Panc1 (cell line): Measurements from ENCODE around the gene ATP6V1B1. TPM values are rescaled to one million over a fixed set of nuclear protein-coding genes. Genes with fewer than 3 reads are reported as not detected.

ENCODE experiments used
- ATAC-seq: fragments of 200-7000 bp; cut with Tn5 transposase; 2 replicates; pipeline ENCODE4 v1.9.1; 2020; ENCODE audit warnings: mild to moderate bottlenecking, moderate library complexity
- BruUV-seq: library from RNA; stranded (reverse); fragments of 400-500 nt; replicated peaks from 2 replicates; lab custom pipeline; 2021; lab: Mats Ljungman, UMichigan
- CTCF ChIA-PET: fragments of 300-600 bp; sonication (Branson Sonifier 250); formaldehyde crosslinking; loops from one replicate; lab custom pipeline; 2022; ENCODE audit warnings: antibody characterized with exemption; lab: Charles Lee
- POLR2A ChIA-PET: fragments of 300-600 bp; sonication (Branson Sonifier 250); formaldehyde crosslinking; loops from one replicate; lab custom pipeline; 2022; ENCODE audit warnings: antibody characterized with exemption; lab: Charles Lee
- DNase-seq: peaks from one replicate; pipeline ENCODE4 v3.0.0-alpha.2; 2010; ENCODE audit warnings: low read depth, low spot score
- H3K27ac ChIP-seq: 2 replicates; pipeline ENCODE4 v1.5.1; 2011; ENCODE audit warnings: mild to moderate bottlenecking, low read length, inconsistent platforms
- H3K27me3 ChIP-seq: fragments of 200-500 bp; sonication (Bioruptor generic); 2 replicates; pipeline ENCODE4 v1.6.0; 2014; ENCODE audit warnings: low read length, inconsistent platforms; ENCODE audit not compliant: control insufficient read depth, insufficient read depth
- H3K36me3 ChIP-seq: fragments of 200-500 bp; sonication (Bioruptor generic); 2 replicates; pipeline ENCODE4 v1.5.1; 2014; ENCODE audit warnings: inconsistent platforms, mild to moderate bottlenecking, low read length, moderate library complexity; ENCODE audit not compliant: control insufficient read depth, insufficient read depth
- H3K4me1 ChIP-seq: 2 replicates; pipeline ENCODE4 v1.5.1; 2011; ENCODE audit warnings: inconsistent platforms, mild to moderate bottlenecking, low read length, moderate library complexity; ENCODE audit not compliant: control insufficient read depth, insufficient read depth
- H3K4me3 ChIP-seq, 2 experiments: 2 replicates each; pipeline ENCODE4 v1.5.1; 2011 to 2012; ENCODE audit warnings: low read depth in 2 of 2, low read length in 2 of 2, mild to moderate bottlenecking in 2 of 2, inconsistent platforms in 1 of 2, moderate library complexity in 1 of 2
- H3K9me3 ChIP-seq: fragments of 200-500 bp; sonication (Bioruptor generic); 2 replicates; pipeline ENCODE4 v1.5.1; 2014; ENCODE audit warnings: low read depth, mild to moderate bottlenecking, inconsistent platforms, low read length, moderate library complexity; ENCODE audit not compliant: control insufficient read depth, insufficient read depth
- POLR2AphosphoS5 ChIP-seq: IDR thresholded peaks from 2 replicates; pipeline ENCODE4 v1.6.1; 2012; ENCODE audit warnings: mild to moderate bottlenecking, low read depth, low read length, moderate library complexity
- SIN3A ChIP-seq: IDR thresholded peaks from 2 replicates; pipeline ENCODE4 v1.6.1; 2012; ENCODE audit warnings: low read depth, mild to moderate bottlenecking, low read length, moderate library complexity, borderline replicate concordance; ENCODE audit not compliant: insufficient read depth
- TCF7L2 ChIP-seq: IDR thresholded peaks from 2 replicates; pipeline ENCODE4 v1.6.1; 2011; ENCODE audit warnings: mild to moderate bottlenecking, low read depth, low read length, inconsistent platforms
- in situ Hi-C: cut with HindIII; loops from 2 replicates; pipeline ENCODE4 v1.10.0; 2016; ENCODE audit warnings: low sequenced_read_pairs, low pct_unique_long_range_greater_than_20kb
- intact Hi-C: fragments of 100-400 bp; cut with micrococcal nuclease; formaldehyde crosslinking; loops from one replicate; pipeline ENCODE4 v1.10.0; 2022; ENCODE audit not compliant: unreplicated experiment
- total RNA-seq: library from RNA; stranded (reverse); gene quantifications from one replicate; pipeline ENCODE4 v1.2.1, GENCODE V29; 2021; ENCODE audit not compliant: unreplicated experiment
- TF ChIP-seq, protein P1 (sequence below): fragments of 450-650 bp; IDR thresholded peaks from 2 replicates; pipeline ENCODE4 v1.5.1; 2017; ENCODE audit warnings: mild to moderate bottlenecking
- TF ChIP-seq, protein P2 (sequence below), 2 experiments: IDR thresholded peaks; 2 replicates each; pipeline ENCODE4 v1.6.1; 2011 to 2012; ENCODE audit warnings: low read depth in 2 of 2, control low read depth in 1 of 2, low read length in 1 of 2, mild to moderate bottlenecking in 1 of 2, moderate library complexity in 1 of 2; ENCODE audit not compliant: insufficient read depth in 1 of 2

The ATP6V1B1 gene
- total RNA-seq, 1 experiment from 2014 or later, result 0.18 TPM

DNA sequence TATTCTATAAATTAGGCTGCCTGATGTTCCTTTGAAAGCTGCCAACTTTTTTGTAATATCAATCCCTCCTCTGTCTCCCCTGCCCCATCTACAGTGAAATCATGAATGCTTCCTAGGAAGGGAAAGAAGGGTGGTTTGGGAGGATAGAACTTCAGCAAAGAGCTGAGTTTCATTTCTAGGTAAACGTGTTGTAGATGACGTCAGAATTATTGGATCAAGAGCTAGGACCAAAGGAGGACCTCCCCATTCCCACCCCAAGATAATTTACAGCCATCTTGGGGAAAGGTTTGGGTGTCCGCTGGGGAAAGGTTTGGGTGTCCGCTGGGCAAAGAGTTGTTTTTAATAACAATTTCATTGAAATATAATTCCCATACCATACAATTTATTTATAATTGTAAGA lies 31.5 kb downstream of the ATP6V1B1 start:
- ChIA-PET POLR2A (no interaction called here), CTCF (no interaction called here)
- no peak overlapping the region for H3K4me3 ChIP-seq

DNA sequence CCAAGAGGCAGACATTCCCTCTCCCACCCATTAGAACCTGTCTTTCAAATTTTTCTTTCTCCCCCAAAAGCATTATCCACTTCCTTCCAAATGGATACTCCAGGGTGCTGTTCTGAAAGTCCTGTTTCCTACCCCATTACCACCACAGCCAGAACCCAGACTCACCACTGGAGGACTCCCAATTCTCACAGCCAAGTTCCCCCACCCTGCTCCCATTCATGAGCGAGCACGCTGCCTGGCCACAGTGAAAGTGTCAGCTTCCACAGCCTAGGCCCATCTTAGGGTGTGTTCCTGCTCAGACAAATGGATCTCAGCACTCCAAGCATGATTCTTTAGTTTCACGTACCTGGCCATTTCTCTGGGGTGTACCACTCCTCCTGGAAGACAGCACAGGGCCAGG lies 38.9 kb downstream of the ATP6V1B1 start:
- H3K9me3 ChIP-seq, result no peaks in the 10 kb centered on the region
- H3K4me3 ChIP-seq, result no peak overlapping the region
- H3K27me3 ChIP-seq, result peaks cover 17% of the 10 kb centered on the region
- CTCF ChIA-PET, result no interaction called here
- intact Hi-C loops (no loop called here), in situ Hi-C loops (no loop called here)
- no TSS peak for BruUV-seq
- POLR2A ChIA-PET, result interaction anchor here (0.7 kb wide), 1 partner anchor 20 kb away, joined by 3 read pairs; no protein-coding TSS in a partner anchor
- no peaks in the 10 kb centered on the region for H3K36me3 ChIP-seq
- no peak for DNase-seq
- no peak overlapping the region for H3K27ac ChIP-seq
- ATAC-seq, result no peak
- TF ChIP-seq, protein P1, sequence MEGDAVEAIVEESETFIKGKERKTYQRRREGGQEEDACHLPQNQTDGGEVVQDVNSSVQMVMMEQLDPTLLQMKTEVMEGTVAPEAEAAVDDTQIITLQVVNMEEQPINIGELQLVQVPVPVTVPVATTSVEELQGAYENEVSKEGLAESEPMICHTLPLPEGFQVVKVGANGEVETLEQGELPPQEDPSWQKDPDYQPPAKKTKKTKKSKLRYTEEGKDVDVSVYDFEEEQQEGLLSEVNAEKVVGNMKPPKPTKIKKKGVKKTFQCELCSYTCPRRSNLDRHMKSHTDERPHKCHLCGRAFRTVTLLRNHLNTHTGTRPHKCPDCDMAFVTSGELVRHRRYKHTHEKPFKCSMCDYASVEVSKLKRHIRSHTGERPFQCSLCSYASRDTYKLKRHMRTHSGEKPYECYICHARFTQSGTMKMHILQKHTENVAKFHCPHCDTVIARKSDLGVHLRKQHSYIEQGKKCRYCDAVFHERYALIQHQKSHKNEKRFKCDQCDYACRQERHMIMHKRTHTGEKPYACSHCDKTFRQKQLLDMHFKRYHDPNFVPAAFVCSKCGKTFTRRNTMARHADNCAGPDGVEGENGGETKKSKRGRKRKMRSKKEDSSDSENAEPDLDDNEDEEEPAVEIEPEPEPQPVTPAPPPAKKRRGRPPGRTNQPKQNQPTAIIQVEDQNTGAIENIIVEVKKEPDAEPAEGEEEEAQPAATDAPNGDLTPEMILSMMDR, result no peak
- TF ChIP-seq TCF7L2, result no peak
- TF ChIP-seq, protein P2, sequence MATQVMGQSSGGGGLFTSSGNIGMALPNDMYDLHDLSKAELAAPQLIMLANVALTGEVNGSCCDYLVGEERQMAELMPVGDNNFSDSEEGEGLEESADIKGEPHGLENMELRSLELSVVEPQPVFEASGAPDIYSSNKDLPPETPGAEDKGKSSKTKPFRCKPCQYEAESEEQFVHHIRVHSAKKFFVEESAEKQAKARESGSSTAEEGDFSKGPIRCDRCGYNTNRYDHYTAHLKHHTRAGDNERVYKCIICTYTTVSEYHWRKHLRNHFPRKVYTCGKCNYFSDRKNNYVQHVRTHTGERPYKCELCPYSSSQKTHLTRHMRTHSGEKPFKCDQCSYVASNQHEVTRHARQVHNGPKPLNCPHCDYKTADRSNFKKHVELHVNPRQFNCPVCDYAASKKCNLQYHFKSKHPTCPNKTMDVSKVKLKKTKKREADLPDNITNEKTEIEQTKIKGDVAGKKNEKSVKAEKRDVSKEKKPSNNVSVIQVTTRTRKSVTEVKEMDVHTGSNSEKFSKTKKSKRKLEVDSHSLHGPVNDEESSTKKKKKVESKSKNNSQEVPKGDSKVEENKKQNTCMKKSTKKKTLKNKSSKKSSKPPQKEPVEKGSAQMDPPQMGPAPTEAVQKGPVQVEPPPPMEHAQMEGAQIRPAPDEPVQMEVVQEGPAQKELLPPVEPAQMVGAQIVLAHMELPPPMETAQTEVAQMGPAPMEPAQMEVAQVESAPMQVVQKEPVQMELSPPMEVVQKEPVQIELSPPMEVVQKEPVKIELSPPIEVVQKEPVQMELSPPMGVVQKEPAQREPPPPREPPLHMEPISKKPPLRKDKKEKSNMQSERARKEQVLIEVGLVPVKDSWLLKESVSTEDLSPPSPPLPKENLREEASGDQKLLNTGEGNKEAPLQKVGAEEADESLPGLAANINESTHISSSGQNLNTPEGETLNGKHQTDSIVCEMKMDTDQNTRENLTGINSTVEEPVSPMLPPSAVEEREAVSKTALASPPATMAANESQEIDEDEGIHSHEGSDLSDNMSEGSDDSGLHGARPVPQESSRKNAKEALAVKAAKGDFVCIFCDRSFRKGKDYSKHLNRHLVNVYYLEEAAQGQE (IDR thresholded peaks at IDR 0.05; ENCODE audit: insufficient read depth in 1 of 2, low read depth in 2 of 2, low read length in 1 of 2), result no peak
- TF ChIP-seq POLR2AphosphoS5, result no peak
- H3K4me1 ChIP-seq, result peaks cover 5% of the 10 kb centered on the region

More for the DNA sequence above, 31.5 kb downstream of the ATP6V1B1 start:
- TF ChIP-seq, protein P2 (IDR thresholded peaks at IDR 0.05; ENCODE audit: insufficient read depth in 1 of 2, low read depth in 2 of 2, low read length in 1 of 2), result no peak
- TF ChIP-seq TCF7L2 (no peak), POLR2AphosphoS5 (no peak), SIN3A (no peak)
- TF ChIP-seq, protein P1, result no peak
- H3K9me3 ChIP-seq, result no peaks in the 10 kb centered on the region
- intact Hi-C loops, result no loop called here
- DNase-seq (no peak), ATAC-seq (no peak)
- in situ Hi-C loops, result no loop called here
- no peaks in the 10 kb centered on the region for H3K36me3 ChIP-seq
- H3K27me3 ChIP-seq, result peaks cover 10% of the 10 kb centered on the region
- no TSS peak for BruUV-seq
- no peak overlapping the region for H3K27ac ChIP-seq
- H3K4me1 ChIP-seq, result no peaks in the 10 kb centered on the region
